GM12878 (cell line): ENCODE data around the gene PIK3C2B.

ENCODE experiments used
- BRCA1 ChIP-seq: IDR thresholded peaks from 2 replicates; pipeline ENCODE4 v1.6.1; 2011; ENCODE audit warnings: low read depth, low read length, improper control_type of control experiment
- CTCF ChIP-seq, 3 experiments: IDR thresholded peaks in 2 of 3; conservative IDR thresholded peaks in 1 of 3; 2 replicates each; pipeline ENCODE4 v1.5.1; 2011; ENCODE audit warnings: low read depth in 3 of 3, low read length in 3 of 3, mild to moderate bottlenecking in 3 of 3, control low read depth in 2 of 3, moderate library complexity in 2 of 3, inconsistent platforms in 1 of 3, mixed read lengths in 1 of 3; ENCODE audit not compliant: control insufficient read depth in 2 of 3, insufficient read depth in 1 of 3; ENCODE audit errors: extremely low read depth in 1 of 3
- DPF2 ChIP-seq: fragments of 450-650 bp; IDR thresholded peaks from 2 replicates; pipeline ENCODE4 v1.6.1; 2017; ENCODE audit warnings: mild to moderate bottlenecking
- IKZF1 ChIP-seq: fragments of 450-650 bp; conservative IDR thresholded peaks from 2 replicates; pipeline ENCODE4 v1.6.1; 2017; ENCODE audit warnings: antibody characterized with exemption, mild to moderate bottlenecking
- JUND ChIP-seq: IDR thresholded peaks from 2 replicates; pipeline ENCODE4 v1.6.1; 2012; ENCODE audit warnings: low read depth, mild to moderate bottlenecking, low read length, improper control_type of control experiment, moderate library complexity
- MAX ChIP-seq: IDR thresholded peaks from 2 replicates; pipeline ENCODE4 v1.6.1; 2012; ENCODE audit warnings: low read depth, low read length, improper control_type of control experiment
- POLR2A ChIP-seq: IDR thresholded peaks from 2 replicates; pipeline ENCODE4 v1.6.1; 2011; ENCODE audit warnings: low read depth, mild to moderate bottlenecking, low read length
- SPI1 ChIP-seq: IDR thresholded peaks from 2 replicates; pipeline ENCODE4 v1.6.1; 2011; ENCODE audit warnings: low read depth, mild to moderate bottlenecking, low read length, moderate library complexity, borderline replicate concordance; ENCODE audit not compliant: insufficient read depth
- SREBF2 ChIP-seq: IDR thresholded peaks from 2 replicates; pipeline ENCODE4 v1.6.1; 2012; ENCODE audit warnings: mild to moderate bottlenecking, low read length
- YY1 ChIP-seq: IDR thresholded peaks from 2 replicates; pipeline ENCODE4 v1.6.1; 2011; ENCODE audit warnings: low read depth, mild to moderate bottlenecking, low read length

DNA sequence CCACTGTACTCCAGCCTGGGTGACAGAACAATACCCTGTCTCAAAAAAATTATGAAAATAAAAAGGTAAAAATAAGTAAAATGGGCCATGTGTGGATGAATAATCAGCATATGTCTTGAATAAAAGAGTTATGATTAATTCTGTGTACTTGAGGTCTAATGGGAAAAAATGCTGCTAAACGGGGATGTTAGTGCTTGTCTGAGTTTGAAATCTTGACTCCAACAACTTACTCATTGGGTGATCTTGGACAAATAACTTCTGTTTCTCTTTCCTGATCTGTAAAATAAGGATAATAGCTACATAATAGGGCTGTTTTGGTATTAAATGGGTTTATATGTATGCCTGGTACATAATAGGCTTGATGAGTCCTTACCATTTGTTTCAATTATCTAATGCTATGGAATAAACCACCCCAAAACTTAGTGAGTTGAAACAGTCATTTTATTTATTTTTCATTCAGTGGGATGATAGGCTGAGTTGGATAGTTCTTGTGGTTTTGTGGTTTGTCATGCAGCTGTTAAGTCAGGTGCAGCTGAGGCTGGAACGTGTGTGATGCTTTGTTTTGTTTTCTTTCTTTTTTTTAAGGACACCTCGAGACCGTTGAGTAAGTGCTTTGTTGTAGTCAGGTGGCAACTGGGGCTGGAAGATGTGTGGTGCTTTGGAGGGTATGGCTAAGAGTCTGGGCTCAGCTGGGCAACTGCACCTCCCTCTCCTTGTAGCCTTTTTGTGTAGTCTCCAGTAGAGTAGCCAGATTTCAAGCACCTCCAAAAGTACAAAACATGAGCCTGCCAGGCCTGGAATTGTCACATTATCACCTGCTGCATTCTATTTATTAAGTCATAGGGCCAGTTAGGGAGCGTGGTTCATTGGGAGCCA lies 26.5 kb upstream of the PIK3C2B start:
- TF ChIP-seq CTCF (IDR thresholded peaks at IDR 0.05 in 2 of 3, conservative IDR thresholded peaks at IDR 0.05 in 1 of 3; ENCODE audit: control insufficient read depth in 2 of 3, extremely low read depth in 1 of 3, insufficient read depth in 1 of 3, low read depth in 3 of 3, low read length in 3 of 3) = no peak
- TF ChIP-seq DPF2 = peak; percentile 34; the same call in 1 of the 2 replicates
- TF ChIP-seq BRCA1 = no peak
- no peak for TF ChIP-seq JUND
- no peak for TF ChIP-seq SREBF2
- TF ChIP-seq POLR2A = no peak
- TF ChIP-seq IKZF1 = peak; percentile 78
- TF ChIP-seq SPI1 = no peak
- peak; percentile 37; the same call in 1 of the 2 replicates for TF ChIP-seq MAX
- TF ChIP-seq YY1 = no peak
